GM21576 (cell line): Measurements from ENCODE around the gene SPATA18.
"Not testable (repeated sequence)": the region's sequence is repeated elsewhere in the genome, so short reads cannot be mapped to it uniquely, and the experiment has no call there.

Experiments
- ATAC-seq: cut with Tn5 transposase; IDR thresholded peaks from one replicate; pipeline ENCODE4 v1.9.1; 2021; ENCODE audit warnings: mild to moderate bottlenecking, moderate library complexity; ENCODE audit not compliant: unreplicated experiment

Gene SPATA18

GRCh38 chr4:52105276-52105675, 54.2 kb downstream of the SPATA18 start:
- ATAC-seq = no peak

GRCh38 chr4:52106191-52106590, 55.1 kb downstream of the SPATA18 start:
- ATAC-seq = no peak

- ATAC-seq = no peak
Measured at GRCh38 chr4:52106660-52107059, 55.6 kb downstream of the SPATA18 start.

- ATAC-seq = no peak
Measured at GRCh38 chr4:52107336-52107735, 56.2 kb downstream of the SPATA18 start.

DNA sequence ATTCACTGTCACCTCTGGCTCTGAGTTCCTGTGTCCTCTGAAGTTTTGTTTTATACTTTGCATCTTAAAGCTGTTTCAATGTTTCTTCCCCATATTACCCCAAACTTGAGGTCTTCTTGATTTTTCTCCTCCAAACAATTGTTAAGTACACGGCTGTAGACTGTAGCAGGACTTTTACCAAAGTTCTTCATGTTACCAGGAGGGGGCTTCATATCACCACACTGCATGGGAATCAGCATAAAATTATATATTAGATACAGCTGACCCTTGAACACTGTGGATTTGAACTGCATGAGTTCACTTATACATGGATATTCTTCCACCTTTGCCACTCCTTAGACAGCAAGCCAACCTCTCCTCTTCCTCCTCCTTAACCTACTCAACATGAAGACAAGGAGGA, 56.6 kb downstream of the SPATA18 start:
- no peak for ATAC-seq

- no peak for ATAC-seq
Measured at GRCh38 chr4:52110171-52110570, 59.1 kb downstream of the SPATA18 start.

DNA sequence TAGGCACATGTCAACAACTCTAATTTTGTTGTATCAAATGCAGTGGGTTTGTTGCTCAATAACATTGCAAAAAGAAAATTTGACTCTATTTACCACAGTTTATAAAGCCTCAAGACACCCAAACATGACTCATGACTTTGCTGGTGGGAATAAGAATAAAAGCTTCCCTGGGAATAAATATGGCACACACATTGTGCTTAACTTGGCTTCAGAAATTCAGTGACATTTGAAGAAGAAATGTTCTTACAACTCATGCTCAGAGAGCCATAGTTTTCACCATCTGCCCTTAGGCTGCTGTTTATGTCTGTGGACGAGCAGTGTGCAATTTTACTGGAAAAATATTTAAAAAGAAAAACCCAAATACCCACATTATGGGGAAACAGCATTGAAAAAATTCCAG, 60.9 kb downstream of the SPATA18 start:
- ATAC-seq = no peak

- no peak for ATAC-seq
Measured at GRCh38 chr4:52112411-52112810, 61.3 kb downstream of the SPATA18 start.

- ATAC-seq = no peak
Measured at GRCh38 chr4:52116641-52117040, 65.5 kb downstream of the SPATA18 start.

DNA sequence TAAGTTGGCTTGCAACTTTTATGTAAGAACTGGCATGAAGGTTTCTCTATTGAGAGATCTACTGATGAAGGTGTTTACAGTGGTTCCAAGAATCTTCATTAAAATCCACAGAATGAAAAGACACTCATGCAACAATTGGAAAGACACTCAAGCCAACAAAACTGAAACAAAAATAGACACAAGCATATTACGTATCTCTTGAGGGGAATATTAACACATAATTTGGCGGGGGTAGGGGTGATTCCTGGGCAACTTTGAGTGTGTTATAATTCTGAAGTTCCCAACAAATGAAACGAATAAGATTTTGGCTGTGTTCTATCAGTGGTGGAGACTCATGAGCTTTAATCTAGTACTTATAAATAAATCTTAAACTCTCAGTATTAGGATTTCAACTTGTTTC, 75.1 kb downstream of the SPATA18 start:
- ATAC-seq = no peak

- ATAC-seq = no peak
Measured at GRCh38 chr4:52126966-52127365, 75.9 kb downstream of the SPATA18 start.

- no peak for ATAC-seq
Measured at GRCh38 chr4:52135171-52135570, 84.1 kb downstream of the SPATA18 start.

- ATAC-seq = not testable (repeated sequence)
Measured at GRCh38 chr4:52137152-52137551, 86.0 kb downstream of the SPATA18 start.

DNA sequence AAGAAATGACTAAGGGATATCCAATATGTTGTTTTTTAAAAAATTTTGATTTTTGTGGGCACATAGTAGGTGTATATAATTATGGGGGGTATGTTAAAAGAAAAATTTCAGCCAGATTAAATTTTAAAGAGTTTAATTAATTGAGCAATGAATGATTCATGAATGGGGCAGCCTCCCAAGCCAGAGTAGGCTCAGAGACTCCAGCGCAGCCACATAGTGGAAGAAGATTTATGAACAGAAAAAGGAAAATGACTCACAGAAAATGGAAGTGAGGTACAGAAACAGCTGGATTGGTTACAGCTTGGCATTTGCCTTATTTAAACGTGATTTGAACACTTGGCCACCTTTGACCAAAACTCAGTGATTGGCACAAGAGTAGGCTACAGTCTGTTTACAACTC, 91.7 kb downstream of the SPATA18 start:
- ATAC-seq = no peak

- no peak for ATAC-seq
Measured at GRCh38 chr4:52143815-52144214, 92.7 kb downstream of the SPATA18 start.

DNA sequence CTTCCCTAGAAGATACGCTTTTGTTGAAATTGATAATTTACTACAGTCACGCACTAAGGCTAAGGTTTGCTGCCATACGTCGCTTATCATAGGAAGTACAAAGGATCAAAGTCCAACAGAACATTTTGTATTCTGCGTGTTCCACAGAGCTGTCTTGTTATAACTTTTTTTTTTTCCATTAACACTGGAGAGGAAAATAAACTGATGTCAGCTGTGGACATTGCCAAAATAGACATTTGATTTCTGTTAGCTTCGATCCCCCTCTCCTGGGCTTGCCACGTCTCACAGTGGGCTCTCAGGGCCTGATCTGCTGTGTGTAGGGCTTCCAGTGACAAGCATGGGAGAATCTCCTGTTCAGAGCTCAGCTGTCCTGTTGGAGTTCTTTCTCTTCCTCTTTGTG, 93.3 kb downstream of the SPATA18 start:
- no peak for ATAC-seq
